Left forelimb (tissue), 1 donor: ENCODE results near the gene ERC2.

Experiments used
- DNase-seq: peaks from one replicate; pipeline ENCODE4 v3.0.0-alpha.2; 2018; ENCODE audit warnings: low spot score

ERC2 gene

DNA sequence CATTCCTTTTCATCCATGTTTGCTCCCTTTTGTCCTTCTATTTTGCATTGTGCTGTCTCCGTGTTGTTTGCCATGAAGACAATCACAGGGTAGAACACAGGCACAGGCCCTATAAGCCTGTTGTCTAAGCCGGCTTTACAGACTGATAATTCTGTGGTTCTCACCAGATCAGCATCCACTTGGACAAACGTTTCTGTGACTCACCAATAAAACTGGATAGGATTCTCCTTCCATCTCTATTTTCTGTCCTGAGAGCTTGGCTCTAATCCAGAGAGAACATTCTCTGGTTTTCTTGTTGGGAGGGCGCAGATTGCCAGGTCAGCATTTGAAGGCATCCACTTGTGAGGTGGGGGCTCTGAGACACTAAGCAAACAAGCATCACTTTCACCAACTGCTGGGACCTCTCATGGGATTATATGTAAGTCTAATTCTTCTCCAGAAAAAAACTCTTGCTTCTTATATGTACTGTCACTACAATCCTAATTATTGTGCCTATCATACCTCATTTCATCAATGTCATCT is 101.6 kb downstream of the ERC2 start:
- DNase-seq, result no peak

DNA sequence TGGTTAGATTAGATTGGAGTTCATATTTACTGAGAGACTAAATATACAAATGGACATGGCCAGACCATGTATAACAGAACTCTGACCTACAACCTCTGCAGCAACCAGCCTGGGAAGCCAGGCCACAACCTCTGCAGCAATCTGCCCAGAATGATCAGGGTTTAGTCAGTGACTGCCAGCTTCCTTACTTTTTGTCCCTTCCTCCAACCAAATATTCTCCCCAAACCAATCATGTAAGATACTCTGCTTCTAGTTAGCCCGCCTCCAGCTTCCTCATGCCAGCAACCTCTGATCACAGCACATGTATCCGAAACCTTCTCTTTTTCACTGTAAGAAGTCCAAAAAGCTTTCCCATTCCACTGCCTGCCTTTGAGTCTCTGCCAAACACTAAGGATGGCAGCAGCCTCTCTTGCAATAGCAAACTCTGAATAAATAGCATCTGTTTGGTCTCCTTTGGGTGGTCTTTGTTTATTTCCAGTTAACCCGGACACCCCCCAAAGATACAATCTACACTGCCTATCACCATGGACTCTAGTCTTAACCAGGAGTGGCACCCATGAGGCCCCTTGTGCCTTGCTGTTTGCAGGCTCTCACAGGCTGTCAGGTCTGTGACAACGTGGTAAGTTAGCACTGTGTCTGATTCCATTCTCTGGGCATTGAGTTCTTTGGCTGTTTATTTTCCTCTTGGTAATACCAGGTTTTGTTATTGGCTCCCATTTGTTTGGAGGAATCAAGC is 102.2 kb downstream of the ERC2 start:
- DNase-seq, result no peak

DNA sequence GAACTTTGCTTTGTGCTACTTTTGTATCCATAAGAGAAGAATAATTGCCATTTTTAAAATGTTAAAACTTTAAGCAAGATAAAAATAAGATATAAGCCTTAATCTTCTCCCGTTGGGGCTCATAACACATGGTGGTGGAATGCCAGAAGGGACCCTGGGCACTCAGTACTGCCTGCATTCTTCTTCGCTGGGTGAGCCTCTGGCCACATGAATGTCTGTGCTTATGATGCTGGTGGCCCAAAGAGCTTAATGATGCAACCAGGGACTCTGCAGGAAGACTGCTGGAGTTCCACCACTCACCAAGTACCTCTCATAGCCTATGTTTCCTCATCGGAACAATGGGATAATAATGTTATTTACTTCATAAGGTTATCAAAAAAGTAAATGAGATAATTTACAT is 103.6 kb downstream of the ERC2 start:
- DNase-seq, result no peak

DNA sequence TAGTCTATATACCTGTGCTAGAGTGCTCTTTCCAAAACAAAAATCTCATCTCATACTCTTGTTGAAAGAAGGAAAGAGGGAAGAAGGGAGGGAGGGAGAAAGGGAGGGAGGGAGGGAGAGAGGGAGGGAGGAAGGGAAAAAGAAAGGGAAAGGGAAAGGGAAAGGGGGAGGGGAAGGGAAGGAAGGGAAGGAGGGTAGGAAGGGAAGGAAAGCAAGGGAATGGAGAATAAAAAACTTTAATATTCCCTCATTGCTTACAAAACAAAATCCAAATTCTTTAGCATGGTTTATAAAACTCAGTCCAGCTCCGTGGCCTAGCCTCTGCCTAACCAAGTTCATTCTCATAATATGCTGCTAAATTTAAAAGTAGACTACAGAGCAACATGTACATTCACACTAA is 104.5 kb downstream of the ERC2 start:
- DNase-seq, result no peak

DNA sequence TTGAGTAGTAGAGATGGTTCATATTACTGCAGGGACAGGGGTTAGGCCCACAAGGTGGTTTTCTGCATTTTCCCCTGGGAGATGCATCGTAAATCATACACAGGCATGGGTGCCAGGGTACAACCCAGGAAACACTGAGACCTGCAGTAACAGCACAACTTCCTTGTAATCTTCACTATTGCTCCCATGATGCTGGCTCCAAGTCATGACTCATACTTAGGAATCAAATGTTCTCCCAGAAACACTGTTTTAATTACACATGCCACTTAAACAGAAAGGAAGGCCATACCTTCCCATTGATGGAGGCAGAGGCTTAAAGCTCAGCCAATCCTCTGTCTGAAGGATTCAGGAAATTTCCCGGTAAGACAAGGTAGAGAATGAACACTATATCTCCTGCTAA is 106.5 kb downstream of the ERC2 start:
- no peak for DNase-seq

DNA sequence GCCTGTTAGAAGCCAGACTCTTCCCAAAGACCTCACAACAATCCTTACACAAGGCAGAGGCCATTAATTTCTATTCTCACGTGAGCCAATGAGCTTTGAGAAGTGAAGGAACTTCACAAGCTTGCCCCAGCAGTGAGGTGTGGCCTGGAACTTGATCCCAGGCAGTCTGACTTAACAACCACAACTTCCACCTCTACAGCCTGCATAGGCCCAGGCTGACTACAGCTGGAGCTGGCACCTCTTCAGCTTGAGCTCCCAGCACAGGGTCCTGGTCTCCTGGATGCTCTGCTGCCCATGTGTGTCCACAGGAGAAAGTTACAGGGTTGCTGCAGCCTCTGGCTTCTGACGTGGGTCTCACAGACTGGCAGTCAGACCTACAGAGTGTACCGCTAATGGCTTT is 111.0 kb downstream of the ERC2 start:
- no peak for DNase-seq

DNA sequence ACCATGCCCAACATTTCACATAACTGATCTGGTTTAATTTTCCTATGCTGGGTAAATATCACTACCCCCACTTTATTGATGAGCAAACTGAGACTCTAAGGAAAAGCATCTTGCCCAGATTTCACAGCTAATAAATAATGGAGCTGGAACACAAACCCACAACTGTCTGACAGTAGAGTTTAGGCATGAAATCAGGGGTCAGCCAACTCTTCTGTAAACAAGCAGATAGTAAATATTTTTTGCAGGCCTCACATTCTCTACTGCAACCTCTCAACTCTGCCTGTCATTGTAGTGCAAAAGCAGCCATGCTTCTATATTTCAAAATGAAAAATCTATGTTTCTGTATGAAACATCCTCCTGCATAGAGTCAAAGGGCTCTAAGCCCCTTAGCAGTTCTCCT is 111.5 kb downstream of the ERC2 start:
- DNase-seq, result no peak

DNA sequence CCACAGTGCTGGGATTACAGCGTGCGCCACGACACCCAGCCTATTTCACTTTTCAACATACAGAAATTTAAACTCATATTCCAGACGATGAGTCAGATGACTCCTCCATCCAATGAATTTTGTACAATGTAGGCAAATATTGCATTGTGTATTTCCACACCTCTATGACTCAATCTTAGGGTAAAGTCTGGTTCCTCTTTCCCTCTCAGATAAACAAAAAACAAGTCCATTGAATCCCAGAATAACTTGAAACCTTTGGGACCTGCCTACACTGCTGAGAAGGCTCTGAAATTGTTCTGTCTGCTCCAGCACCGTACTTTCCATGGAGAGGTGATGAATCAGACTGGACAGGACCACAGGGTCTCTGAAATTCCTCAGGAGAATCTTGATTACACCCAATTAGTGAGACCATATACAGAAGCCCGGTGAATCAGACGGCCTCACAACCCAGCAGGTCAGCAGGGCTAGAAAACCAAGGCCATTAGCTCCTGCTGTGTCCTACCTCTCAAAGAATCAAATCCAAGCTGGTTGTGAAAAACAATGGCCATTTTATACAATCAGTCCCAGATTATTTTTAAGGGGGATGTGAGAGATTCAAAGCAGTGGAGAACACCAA is 112.6 kb downstream of the ERC2 start:
- no peak for DNase-seq

DNA sequence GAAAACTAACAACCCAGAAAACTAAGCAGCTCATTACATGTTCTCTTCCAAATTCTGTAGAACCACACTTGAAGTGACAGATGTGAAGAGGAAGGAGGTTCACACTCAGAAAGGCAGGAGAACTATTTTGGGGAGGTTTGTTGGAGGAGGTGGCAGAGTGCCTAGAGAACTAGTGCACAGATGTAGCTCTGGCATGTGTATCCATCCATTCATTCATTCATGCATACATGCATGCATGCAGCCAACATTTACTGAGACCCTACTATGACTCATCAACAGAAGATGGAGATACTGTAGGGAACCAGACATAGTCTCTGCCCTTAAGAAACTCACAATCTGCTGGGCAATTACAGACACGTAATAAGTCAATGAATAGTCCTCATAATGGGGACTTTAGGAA is 116.7 kb downstream of the ERC2 start:
- DNase-seq, result no peak

DNA sequence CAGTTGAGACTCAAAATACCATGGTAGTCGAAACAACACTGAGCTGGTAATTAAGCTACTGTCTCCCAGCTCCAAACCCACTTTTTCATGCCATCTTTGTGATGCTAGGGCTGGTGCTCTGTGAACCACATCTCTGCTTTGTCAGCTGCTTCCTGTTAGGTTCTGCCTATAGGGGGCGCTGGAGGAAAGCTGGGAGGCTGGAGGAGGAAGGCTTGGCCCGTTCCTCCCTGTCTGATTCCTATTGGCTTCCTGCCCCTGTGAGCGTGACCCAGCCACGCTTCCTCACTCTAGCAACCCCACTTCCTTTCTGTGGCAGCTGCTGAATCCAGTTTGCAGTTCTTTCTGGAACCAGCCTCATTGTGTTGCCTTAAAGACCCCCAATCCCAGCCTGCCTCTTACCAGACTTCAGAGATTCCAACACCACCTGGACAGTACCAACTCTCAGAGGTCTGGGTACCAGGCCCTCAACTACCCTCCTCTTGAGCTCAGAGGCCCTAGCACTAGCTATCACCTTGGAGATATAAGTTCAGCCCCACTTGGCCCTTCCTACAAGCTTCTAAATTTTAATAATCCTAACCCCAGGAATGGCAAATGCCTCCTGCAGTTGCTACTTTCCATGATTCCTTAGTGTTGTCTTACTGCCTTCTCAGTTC is 120.9 kb downstream of the ERC2 start:
- DNase-seq, result no peak

DNA sequence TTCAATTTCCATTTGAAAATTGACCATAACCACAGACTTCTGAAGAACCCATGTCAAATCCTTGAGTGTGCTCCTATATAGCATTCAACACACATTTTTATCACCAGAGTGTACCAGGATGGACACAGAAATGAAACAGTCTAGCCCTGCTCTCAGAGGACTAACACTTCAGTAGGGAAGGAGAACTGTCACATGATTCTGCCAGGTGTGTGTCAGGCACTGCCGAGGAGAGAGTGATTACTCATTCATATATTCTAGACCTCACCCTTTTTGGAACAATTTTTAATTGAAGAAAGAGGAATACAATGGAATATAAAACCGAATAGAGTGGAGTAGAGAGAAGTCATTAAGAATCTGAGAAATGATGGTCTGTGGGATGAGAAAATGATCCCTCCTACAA is 125.8 kb downstream of the ERC2 start:
- no peak for DNase-seq

DNA sequence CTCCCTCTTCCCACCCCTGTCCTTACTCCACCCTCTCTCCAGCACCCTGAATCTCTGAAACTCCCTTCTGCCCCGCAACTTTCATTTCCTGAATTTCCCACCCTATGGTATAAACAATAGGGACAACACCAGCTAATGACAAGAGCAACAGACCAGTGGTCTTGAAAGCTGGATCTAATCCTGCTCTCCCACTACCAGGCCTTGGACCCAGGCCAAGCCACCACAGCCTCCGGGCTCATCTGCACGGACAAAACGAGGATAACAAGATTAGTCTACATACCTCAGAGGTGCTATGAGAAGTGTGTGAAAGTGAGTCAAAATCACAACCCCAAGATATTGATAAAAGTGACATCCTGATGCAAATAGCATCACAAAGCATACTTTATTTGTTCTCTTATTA is 128.6 kb downstream of the ERC2 start:
- no peak for DNase-seq

DNA sequence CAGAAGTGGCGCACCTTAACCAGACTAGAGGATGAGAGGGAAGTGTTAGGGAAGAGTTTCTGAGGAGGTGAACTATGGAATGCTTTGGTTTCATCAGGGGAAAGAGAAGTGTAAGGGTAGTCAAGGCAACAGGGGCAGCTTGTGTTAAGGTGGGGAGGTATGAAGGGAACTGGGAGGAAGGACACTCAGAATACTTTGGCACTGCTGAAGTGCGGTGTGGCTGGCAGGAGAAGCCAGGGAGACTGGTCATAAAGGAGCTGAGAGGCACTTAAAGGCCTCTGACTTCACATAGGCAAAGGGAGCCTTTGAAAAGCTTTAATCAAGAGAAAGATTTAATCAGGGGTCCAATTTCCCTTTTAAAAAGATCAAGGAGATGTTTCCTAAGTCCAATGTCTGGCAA is 129.0 kb downstream of the ERC2 start:
- DNase-seq, result no peak

DNA sequence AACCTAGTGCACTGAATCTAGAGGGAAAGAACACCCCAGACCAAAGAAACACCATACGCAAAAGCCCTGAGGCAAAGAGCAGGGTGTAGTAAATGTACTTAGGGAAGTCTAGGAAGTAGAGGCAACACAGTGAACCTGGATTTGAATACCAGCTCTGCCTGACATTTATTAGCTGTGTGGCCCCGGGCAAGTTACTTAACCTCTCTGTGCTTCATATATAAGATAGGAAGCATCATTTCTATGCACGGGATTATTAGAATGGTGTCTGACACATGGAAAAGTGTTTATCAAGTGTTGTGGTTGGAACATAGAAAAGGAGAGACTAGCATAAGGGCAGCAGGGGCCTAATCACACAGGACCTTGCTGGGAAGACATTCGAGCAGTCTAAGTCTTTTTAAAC is 132.2 kb downstream of the ERC2 start:
- DNase-seq, result no peak

DNA sequence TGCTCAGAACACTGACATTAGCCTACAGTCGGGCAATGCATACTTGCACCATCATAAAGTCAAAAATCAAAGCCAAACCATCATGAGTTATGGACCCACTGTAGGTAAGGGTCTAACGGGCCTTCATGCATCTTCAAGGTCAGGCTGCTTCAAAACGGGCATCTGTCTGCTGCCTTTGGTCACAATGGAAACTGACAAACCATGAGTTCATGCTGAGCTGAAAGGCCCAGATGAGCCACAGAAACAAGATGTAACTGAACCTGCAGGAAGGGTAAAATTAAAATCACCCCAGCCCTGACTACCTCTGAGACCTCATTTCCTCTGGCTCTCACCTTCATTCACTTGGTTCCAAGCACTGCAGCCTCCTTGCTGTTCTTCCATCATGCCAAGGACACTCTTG is 143.8 kb downstream of the ERC2 start:
- DNase-seq, result no peak

DNA sequence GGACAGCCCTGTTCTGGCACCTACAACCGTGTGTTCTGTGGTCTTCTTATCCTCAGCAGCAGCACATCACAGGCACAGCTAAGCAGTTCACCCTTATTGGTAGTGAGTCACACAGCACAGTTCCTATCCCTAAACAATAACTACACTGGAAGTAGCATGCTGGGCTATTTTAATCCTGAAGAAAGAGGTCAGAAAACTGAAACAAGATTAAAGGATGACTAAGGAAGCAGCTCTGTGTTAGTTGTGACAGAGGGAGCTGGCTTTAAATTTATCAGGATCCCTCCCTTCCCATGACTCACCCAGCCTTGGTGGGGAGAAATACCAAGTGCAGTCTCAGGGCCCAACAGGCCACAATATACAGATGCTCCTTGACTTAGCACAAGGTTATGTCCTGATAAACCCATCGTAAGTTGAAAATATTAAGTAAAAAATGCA is 144.3 kb downstream of the ERC2 start:
- no peak for DNase-seq

DNA sequence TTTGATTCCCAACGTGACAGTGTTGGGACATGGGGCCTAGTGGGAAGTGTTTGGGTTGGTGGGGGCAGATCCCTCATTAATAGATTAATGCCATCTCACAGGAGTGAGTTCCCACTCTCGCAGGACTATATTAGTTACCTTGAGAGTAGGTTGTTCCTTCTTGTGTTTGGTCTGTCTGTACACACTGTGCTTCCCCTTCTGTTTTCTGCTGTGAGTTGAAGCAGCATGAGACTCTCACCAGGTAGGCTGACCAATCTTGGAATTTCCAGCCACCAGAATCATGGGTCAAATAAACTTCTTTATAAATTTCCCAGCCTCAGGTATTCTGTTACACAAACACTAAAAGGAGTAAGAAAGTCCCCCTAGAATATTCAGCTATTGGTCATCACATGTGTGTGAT is 145.4 kb downstream of the ERC2 start:
- no peak for DNase-seq

DNA sequence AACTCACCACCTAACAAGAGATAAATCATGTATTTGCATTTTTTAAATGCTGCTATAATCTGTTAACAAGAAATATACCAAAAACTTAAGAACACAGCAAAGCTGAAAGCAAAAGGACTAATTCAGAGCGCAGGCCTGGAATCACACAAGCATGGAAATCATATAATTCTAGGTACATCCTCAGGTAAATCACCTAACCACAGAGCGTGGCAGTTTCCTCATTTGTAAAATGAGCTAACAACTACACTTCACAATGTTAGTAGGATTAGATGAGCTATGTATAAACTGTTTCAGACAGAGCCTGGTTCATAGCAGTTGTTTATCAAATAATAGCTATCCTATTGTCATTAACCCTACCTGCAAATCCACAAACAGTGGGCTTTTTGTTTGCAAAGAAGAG is 146.4 kb downstream of the ERC2 start:
- no peak for DNase-seq

DNA sequence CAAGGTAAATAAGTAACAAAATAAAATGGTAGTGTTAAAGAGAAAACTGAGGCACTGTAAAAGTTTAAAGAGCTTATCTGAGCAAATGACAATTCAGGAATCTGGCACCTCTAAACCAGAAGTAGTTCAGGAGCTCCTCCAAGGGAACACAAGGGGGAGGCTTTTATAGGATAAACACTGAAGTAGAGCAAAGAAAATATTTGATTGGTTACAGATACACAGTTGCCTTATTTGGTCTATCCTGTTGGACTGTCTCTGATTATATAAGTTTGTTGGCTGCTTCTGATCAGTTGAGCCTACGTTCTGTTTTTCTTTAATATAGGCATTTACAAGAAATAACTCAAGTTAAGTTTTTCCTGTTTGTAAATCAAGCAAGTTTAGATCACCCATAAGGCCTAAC is 146.9 kb downstream of the ERC2 start:
- no peak for DNase-seq

DNA sequence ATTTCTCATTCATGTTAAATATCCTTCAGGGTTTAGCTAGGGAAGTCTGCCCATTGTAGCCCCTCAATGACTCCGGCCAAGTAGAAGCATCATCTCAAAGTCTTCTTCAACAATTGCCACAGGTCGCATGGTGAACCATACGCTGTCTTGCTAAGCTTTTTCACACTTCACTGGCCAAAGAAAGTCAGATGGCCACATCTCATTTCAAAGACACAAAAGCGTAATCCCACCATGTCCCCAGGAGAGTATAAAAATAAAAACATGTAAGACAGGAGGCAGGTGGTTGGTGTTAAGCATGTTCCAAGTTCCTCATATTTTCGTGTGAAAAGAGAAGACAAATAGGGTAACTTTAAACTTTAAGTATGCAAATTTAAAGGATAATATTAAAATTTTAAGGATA is 147.4 kb downstream of the ERC2 start:
- DNase-seq, result no peak

DNA sequence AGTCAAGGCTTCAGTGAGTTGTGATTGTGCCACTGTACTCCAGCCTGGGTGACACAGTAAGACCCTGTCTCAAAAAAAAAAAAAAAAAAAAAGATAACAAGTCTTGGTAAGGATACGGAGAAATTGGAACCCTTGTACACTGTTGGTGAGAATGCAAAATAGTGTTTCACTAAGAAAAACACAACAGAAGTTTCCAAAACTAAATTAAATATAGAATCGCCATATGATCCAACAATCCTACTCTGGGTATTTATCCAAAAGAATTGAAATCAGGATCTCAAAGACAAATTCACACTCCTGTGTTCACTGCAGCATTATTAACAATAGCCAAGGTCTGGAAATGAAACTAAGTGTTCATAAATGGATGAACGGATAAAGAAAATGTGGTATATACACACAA is 149.4 kb downstream of the ERC2 start:
- DNase-seq, result no peak

DNA sequence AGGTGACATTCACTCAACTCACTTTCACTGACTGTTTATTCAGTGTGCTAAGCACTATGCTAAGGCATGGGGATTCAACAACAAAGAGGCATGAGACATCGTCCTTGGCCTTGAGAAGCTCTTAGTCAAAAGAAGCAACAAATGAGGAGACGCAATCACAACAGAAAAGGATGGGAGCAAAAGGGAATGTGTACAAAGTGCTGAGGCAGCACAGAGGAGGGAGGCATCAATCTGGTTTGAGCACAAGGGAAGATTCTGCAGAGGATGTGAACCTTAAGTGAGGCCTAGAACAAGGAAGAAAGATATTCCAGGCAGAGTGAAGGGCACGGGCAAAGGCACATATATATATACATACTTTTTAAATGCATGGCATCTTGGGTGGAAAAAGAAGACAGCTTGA is 151.3 kb downstream of the ERC2 start:
- no peak for DNase-seq

DNA sequence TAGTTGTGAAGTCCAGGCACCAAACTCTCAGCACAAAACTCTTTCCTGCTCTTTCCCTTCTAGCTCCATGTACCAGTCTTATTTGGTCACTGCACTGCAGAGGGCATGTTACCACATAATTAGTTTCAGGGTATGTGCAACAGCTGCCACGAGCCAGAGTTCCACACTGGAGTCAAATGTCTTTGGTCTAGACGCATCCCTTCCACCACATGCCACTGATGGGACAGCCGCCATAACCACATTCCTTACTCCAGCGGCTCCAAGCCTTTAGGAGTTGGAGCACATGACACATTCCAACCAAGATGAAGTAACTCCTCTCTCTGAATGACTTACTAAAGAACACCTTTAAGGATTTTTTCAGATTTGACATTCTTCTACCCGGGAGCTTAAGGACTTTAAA is 153.4 kb downstream of the ERC2 start:
- no peak for DNase-seq
